ENCODE results near the gene MPG.

GRCh38 chr16:104355-104754 lies 26.3 kb downstream of the MPG start:
- TF ChIP-seq POLR2A (IDR thresholded peaks at IDR 0.05; ENCODE audit: low read length): no peak
- TF ChIP-seq GATA1 (IDR thresholded peaks at IDR 0.05; ENCODE audit: low read depth, low read length): no peak

All from erythroblast (primary cell).